AG09319 (cell line): ENCODE data around the gene YIPF6.

ENCODE experiments used
- DNase-seq: peaks from one replicate; pipeline ENCODE4 v3.0.0-alpha.2; 2010; ENCODE audit warnings: low read depth; ENCODE audit errors: extremely low read depth
- TF ChIP-seq, protein P1 (sequence below): IDR thresholded peaks from 2 replicates; pipeline ENCODE4 v1.5.1; 2011; ENCODE audit warnings: low read depth, mild to moderate bottlenecking, inconsistent platforms, low read length, moderate library complexity

YIPF6 gene

DNA sequence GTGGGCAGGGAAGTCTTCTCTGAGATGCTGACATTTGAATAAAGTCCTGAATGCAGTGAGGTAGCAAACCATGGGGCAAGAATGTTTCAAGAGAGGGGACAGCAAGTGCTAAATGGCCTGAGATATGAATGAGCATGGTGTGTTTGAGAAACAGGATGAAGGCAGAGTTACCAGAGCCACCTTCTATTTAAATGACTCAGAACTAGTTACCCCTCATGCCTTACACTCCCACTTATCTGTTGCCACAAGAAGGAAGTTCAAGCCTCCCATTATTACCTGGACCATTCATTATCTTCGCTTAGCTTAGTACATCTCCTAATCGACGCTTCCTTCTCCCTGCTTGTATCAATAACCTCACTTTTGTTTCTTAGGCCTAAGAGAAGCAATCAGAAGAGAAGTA lies 81.0 kb downstream of the YIPF6 start:
- DNase-seq, result no peak
- TF ChIP-seq, protein P1, sequence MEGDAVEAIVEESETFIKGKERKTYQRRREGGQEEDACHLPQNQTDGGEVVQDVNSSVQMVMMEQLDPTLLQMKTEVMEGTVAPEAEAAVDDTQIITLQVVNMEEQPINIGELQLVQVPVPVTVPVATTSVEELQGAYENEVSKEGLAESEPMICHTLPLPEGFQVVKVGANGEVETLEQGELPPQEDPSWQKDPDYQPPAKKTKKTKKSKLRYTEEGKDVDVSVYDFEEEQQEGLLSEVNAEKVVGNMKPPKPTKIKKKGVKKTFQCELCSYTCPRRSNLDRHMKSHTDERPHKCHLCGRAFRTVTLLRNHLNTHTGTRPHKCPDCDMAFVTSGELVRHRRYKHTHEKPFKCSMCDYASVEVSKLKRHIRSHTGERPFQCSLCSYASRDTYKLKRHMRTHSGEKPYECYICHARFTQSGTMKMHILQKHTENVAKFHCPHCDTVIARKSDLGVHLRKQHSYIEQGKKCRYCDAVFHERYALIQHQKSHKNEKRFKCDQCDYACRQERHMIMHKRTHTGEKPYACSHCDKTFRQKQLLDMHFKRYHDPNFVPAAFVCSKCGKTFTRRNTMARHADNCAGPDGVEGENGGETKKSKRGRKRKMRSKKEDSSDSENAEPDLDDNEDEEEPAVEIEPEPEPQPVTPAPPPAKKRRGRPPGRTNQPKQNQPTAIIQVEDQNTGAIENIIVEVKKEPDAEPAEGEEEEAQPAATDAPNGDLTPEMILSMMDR, result no peak

DNA sequence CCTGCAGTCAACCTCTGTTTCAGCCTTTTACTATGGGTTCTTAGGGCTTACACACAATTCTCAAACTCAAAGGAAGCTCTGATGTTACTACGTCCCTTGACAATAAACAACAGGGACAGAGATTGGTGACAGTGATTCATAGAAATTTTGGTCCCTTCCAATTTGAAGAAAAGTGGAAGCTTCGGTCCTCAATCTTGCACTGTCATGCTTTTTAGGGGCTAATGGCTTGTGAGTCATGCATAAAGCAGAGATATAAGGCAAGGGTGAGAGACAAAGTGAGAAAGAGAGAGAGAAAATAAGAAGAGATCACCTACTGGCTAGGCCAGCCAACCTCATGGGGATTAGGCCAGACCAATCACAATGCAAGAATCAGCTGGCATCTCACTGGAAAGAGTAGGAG lies 85.4 kb downstream of the YIPF6 start:
- no peak for DNase-seq
- TF ChIP-seq, protein P1, result no peak
